ENCODE data around the gene PAPOLA.

- TF ChIP-seq CTCF (IDR thresholded peaks at IDR 0.05; ENCODE audit: poor library complexity) (no peak), EZH2 (IDR thresholded peaks at IDR 0.05; ENCODE audit: borderline replicate concordance) (no peak), EZH2phosphoT487 (IDR thresholded peaks at IDR 0.05; ENCODE audit: low read depth, severe bottlenecking, unreplicated experiment) (no peak)
Measured at GRCh38 chr14:96574171-96574632, 72.0 kb downstream of the PAPOLA start.
